Calu3 (cell line): ENCODE results near the gene ZBTB40. TPM values are rescaled to one million over a fixed set of nuclear protein-coding genes. Genes with fewer than 3 reads are reported as not detected.

Experiments used
- BruUV-seq: library from RNA; stranded (reverse); fragments of 400-500 nt; replicated peaks from 2 replicates; lab custom pipeline; 2021; lab: Mats Ljungman, UMichigan
- CTCF ChIA-PET: fragments of 300-600 bp; sonication (Branson Sonifier 250); formaldehyde crosslinking; loops from one replicate; lab custom pipeline; 2022; ENCODE audit warnings: antibody characterized with exemption; lab: Charles Lee
- DNase-seq: peaks from one replicate; pipeline ENCODE4 v3.0.0; 2022
- H3K27ac Mint-ChIP-seq: one replicate; pipeline ENCODE4 v1.8.0; 2022; ENCODE audit warnings: mixed read lengths; ENCODE audit not compliant: unreplicated experiment
- H3K27me3 Mint-ChIP-seq: one replicate; pipeline ENCODE4 v1.8.0; 2022; ENCODE audit warnings: mixed read lengths; ENCODE audit not compliant: unreplicated experiment
- H3K36me3 Mint-ChIP-seq: one replicate; pipeline ENCODE4 v1.8.0; 2022; ENCODE audit warnings: mild to moderate bottlenecking, moderate library complexity, mixed read lengths; ENCODE audit not compliant: insufficient read depth, unreplicated experiment
- H3K4me1 Mint-ChIP-seq: one replicate; pipeline ENCODE4 v1.8.0; 2022; ENCODE audit warnings: mild to moderate bottlenecking, low read depth, mixed read lengths; ENCODE audit not compliant: unreplicated experiment
- H3K4me3 Mint-ChIP-seq: one replicate; pipeline ENCODE4 v1.8.0; 2022; ENCODE audit warnings: mild to moderate bottlenecking, low read depth, moderate library complexity, mixed read lengths; ENCODE audit not compliant: unreplicated experiment
- H3K9me3 Mint-ChIP-seq: one replicate; pipeline ENCODE4 v1.8.0; 2022; ENCODE audit warnings: low read depth, mixed read lengths; ENCODE audit not compliant: unreplicated experiment
- intact Hi-C: fragments of 100-400 bp; cut with micrococcal nuclease; formaldehyde crosslinking; loops from one replicate; pipeline ENCODE4 v1.10.0; 2022; ENCODE audit not compliant: unreplicated experiment
- total RNA-seq: library from RNA; stranded (reverse); gene quantifications from 2 replicates; pipeline ENCODE4 v1.2.3, GENCODE V29; 2022
- TF ChIP-seq, protein P1 (sequence below): fragments of 200-600 bp; IDR thresholded peaks from one replicate; pipeline ENCODE4 v1.8.0; 2022; ENCODE audit warnings: antibody characterized with exemption; ENCODE audit not compliant: unreplicated experiment

The ZBTB40 gene
- total RNA-seq, 1 experiment from 2014 or later, result 18.7 TPM

DNA sequence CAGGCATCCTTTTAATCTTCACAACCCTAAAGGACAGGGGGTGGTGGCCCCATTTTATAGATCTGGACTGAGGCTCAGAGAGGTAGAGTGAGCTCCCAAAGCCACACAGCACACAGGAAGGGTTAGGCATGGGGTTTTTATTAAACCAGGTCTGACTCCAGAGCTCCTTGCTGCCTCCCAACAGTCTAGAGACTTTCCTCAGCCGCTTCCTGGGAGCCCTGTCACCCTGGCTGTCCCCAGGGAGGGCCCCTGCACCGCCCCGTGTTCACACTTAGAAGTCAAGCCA, 103.7 kb downstream of the ZBTB40 start:
- Mint-ChIP-seq H3K27me3 (peaks cover 94% of the 10 kb centered on the region), H3K27ac (no peak overlapping the region), H3K4me3 (no peak overlapping the region), H3K9me3 (no peaks in the 10 kb centered on the region), H3K4me1 (peaks cover 9% of the 10 kb centered on the region), H3K36me3 (no peaks in the 10 kb centered on the region)
- DNase-seq, result no peak
- TF ChIP-seq, protein P1, sequence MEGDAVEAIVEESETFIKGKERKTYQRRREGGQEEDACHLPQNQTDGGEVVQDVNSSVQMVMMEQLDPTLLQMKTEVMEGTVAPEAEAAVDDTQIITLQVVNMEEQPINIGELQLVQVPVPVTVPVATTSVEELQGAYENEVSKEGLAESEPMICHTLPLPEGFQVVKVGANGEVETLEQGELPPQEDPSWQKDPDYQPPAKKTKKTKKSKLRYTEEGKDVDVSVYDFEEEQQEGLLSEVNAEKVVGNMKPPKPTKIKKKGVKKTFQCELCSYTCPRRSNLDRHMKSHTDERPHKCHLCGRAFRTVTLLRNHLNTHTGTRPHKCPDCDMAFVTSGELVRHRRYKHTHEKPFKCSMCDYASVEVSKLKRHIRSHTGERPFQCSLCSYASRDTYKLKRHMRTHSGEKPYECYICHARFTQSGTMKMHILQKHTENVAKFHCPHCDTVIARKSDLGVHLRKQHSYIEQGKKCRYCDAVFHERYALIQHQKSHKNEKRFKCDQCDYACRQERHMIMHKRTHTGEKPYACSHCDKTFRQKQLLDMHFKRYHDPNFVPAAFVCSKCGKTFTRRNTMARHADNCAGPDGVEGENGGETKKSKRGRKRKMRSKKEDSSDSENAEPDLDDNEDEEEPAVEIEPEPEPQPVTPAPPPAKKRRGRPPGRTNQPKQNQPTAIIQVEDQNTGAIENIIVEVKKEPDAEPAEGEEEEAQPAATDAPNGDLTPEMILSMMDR, result no peak
- CTCF ChIA-PET, result no interaction called here
- intact Hi-C loops, result no loop called here
- no TSS peak for BruUV-seq

DNA sequence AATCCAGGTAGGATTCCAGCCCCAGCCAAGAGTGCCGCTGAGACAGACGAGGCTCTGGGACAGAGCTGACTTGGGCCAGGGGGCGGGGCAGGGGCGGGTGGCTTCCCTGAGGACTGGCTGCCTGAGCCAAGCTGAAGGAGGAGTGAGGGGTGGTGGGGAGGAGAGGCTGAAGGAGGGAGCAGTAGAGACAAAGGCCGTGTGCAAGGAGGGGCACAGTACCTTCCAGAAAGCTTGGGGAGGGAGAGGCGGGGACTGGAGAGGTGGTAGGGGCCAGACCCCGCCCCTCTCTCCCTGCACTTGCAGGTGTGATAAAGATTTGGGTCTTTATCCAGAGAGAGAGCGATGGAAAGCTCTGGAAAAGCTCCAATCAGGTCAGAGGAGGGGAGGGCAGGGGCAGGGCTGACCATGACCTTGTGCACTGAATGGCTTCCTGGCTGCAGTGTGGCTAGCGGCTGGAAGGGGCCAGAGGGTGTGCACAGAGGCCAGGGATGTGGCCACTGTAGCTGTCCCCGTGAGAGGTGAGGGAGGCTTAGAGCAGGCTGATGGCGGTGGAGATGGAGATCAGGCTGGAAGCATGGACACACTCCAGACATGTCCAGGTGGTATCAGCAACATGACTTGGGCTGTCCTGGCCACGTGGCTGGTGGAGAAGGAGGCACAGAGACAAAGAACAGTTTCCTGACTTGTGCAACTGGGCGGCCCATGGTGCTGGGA, 104.9 kb downstream of the ZBTB40 start:
- Mint-ChIP-seq H3K9me3 (no peaks in the 10 kb centered on the region), H3K4me1 (peaks cover 9% of the 10 kb centered on the region), H3K27ac (no peak overlapping the region), H3K27me3 (peaks cover 94% of the 10 kb centered on the region), H3K4me3 (no peak overlapping the region), H3K36me3 (no peaks in the 10 kb centered on the region)
- intact Hi-C loops, result no loop called here
- CTCF ChIA-PET, result interaction anchor here (0.7 kb wide), 1 partner anchor 476 kb away, joined by 6 read pairs; no protein-coding TSS in a partner anchor
- TF ChIP-seq, protein P1, result no peak
- BruUV-seq, result no TSS peak
- no peak for DNase-seq

DNA sequence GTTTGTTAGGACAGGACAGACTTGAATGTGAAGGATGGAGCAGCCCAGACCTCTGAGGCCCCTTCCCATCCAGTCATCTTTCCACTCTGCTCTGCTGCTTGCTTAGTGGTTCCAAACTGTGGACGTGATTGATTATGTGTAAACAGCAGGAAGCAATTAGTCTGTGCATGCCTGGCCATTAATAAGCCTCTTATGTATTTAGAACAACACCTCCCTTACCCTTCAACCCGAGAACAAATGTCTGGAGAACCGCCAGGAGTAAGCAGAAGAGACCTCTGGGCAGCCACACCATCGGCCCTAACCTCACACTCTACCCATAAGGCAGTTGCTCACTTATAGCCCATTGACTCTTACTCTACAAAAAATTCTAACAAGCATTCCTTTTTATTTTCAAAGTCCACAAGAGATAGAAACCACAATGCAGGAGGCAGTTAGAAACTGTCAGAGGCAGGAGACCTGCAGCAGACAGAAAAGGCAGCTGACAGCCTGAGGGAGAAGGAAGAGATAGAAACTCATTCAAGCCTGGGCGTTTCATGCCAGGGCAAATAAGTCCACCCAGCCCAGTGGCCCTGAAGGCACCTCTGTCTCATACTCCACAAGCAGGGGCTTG, 105.8 kb downstream of the ZBTB40 start:
- TF ChIP-seq, protein P1, result no peak
- CTCF ChIA-PET, result no interaction called here
- H3K36me3 Mint-ChIP-seq, result no peaks in the 10 kb centered on the region
- peaks cover 94% of the 10 kb centered on the region for H3K27me3 Mint-ChIP-seq
- no TSS peak for BruUV-seq
- DNase-seq, result no peak
- H3K4me1 Mint-ChIP-seq, result peaks cover 9% of the 10 kb centered on the region
- H3K9me3 Mint-ChIP-seq, result no peaks in the 10 kb centered on the region
- H3K4me3 Mint-ChIP-seq, result no peak overlapping the region
- no peak overlapping the region for H3K27ac Mint-ChIP-seq
- intact Hi-C loops, result no loop called here

DNA sequence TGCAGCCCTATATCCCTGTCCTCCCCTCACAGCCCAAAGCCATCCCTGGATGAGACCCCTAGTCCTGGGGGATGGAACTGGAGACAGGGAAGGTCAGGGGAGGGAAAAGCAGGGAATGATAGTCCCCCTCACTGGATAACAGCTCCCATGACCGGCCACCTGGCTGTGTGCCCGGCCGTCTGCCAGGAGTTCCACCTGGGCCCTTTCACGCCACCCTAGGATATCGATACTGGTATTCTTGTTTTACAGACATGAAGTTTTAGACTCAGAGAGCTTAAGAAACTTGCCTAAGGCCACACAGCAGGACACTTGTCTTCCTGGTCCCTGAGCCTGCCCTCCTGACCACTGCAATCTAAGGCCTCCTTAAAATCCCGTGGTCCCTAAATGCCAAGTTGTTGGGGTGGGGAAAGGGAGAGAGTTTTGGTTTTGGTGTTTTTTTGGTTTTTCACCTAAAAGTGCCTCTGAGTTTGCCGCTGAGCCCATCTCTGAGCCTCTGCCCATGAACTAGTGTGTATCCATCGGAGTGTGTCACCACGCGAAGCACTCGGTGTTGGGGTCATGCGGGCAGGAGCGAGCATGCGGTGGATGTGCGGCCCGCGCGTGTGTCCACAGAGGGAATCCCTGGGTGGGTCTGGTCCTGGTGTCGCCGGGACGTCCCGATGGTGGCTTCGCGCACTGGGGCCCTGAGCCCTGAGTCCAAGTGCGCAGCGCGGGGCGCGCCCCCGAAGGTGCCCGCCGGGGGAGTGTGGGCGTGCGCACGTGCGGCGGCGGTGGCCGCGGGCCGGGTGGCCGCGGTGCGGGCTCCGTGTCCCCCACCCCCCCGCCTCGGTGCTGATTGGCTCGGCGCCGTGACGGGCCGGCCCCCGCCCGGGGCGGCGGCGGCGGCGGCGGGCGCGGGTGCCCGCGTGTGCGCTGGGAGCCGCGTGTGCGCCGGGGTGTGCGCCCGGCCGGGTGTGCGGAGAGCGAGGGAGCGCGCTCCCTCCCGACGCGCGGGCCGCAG, 111.2 kb downstream of the ZBTB40 start, which contains the start of gene EPHA8:
EPHA8 (plus strand) TSS at position 906 of the 1,000 bp plus-strand sequence. CDS start 147 bp downstream, outside the sequence.
- TF ChIP-seq, protein P1, result no peak
- Mint-ChIP-seq H3K27me3 (peaks cover 74% of the 10 kb centered on the region), H3K36me3 (peaks cover 6% of the 10 kb centered on the region), H3K27ac (no peak within 1 kb of the TSS), H3K4me1 (no peaks in the 10 kb centered on the region), H3K4me3 (peak within 1 kb of the TSS; percentile 36), H3K9me3 (no peaks in the 10 kb centered on the region)
- CTCF ChIA-PET, result no interaction called here
- intact Hi-C loops, result no loop called here
- BruUV-seq, result no TSS peak
- no peak for DNase-seq
